Measurements from ENCODE around the gene SASH1. TPM values are rescaled to one million over a fixed set of nuclear protein-coding genes. Genes with fewer than 3 reads are reported as not detected.

The SASH1 gene
- total RNA-seq, 2 donors from 2014 or later: 77.0 to 82.3 TPM

GRCh38 chr6:148516617-148517016, 174.0 kb downstream of the SASH1 start:
- DNase-seq (ENCODE audit: low spot score): no peak
- H3K4me1 ChIP-seq (ENCODE audit: control insufficient read depth in 1 of 2, low read depth in 2 of 2): peaks cover 10 to 54% of the 10 kb centered on the region in 2 donors
- no peak overlapping the region for H3K4me3 ChIP-seq
- no peak for ATAC-seq (ENCODE audit: insufficient number of reproducible peaks, low FRiP score, low read depth)
- no peak for TF ChIP-seq CTCF (IDR thresholded peaks at IDR 0.05)
- no peak overlapping the region for H3K27ac ChIP-seq
- peaks cover 8% of the 10 kb centered on the region for H3K36me3 ChIP-seq
- H3K27me3 ChIP-seq (replicated peaks; ENCODE audit: insufficient read depth): no peaks in the 10 kb centered on the region
- H3K9me3 ChIP-seq: no peaks in the 10 kb centered on the region

- H3K27ac ChIP-seq: no peak overlapping the region
- H3K4me3 ChIP-seq: no peak overlapping the region
- DNase-seq (ENCODE audit: low spot score) (no peak), ATAC-seq (ENCODE audit: insufficient number of reproducible peaks, low FRiP score, low read depth) (no peak)
- no peak for TF ChIP-seq CTCF (IDR thresholded peaks at IDR 0.05)
- no peaks in the 10 kb centered on the region for H3K27me3 ChIP-seq (replicated peaks; ENCODE audit: insufficient read depth)
- H3K4me1 ChIP-seq (ENCODE audit: control insufficient read depth in 1 of 2, low read depth in 2 of 2): peaks cover 14 to 61% of the 10 kb centered on the region in 2 donors
- peaks cover 8% of the 10 kb centered on the region for H3K36me3 ChIP-seq
- H3K9me3 ChIP-seq: no peaks in the 10 kb centered on the region
Observed at GRCh38 chr6:148517470-148517869, 174.8 kb downstream of the SASH1 start.

GRCh38 chr6:148518511-148519156, 176.0 kb downstream of the SASH1 start:
- H3K27ac ChIP-seq: peak overlapping the region; percentile 24 to 64
- DNase-seq (ENCODE audit: low spot score): no peak
- ATAC-seq (ENCODE audit: insufficient number of reproducible peaks, low FRiP score, low read depth): no peak

GRCh38 chr6:148520109-148520841, 177.6 kb downstream of the SASH1 start:
- ATAC-seq (ENCODE audit: insufficient number of reproducible peaks, low FRiP score, low read depth) (no peak), DNase-seq (ENCODE audit: low spot score) (no peak)
- no peak for TF ChIP-seq CTCF (IDR thresholded peaks at IDR 0.05)
- Histone ChIP-seq H3K27ac (peak overlapping the region in 1 of 2 donors; percentile 75), H3K36me3 (peaks cover 8% of the 10 kb centered on the region), H3K9me3 (no peaks in the 10 kb centered on the region), H3K27me3 (replicated peaks; ENCODE audit: insufficient read depth) (no peaks in the 10 kb centered on the region), H3K4me1 (ENCODE audit: control insufficient read depth in 1 of 2, low read depth in 2 of 2) (peaks cover 10 to 58% of the 10 kb centered on the region in 2 donors), H3K4me3 (no peak overlapping the region)

More at GRCh38 chr6:148518511-148519156, 176.0 kb downstream of the SASH1 start:
- Histone ChIP-seq H3K9me3 (no peaks in the 10 kb centered on the region), H3K27me3 (replicated peaks; ENCODE audit: insufficient read depth) (no peaks in the 10 kb centered on the region), H3K36me3 (peaks cover 8% of the 10 kb centered on the region), H3K4me3 (no peak overlapping the region), H3K4me1 (ENCODE audit: control insufficient read depth in 1 of 2, low read depth in 2 of 2) (peaks cover 10 to 61% of the 10 kb centered on the region in 2 donors)
- TF ChIP-seq CTCF (IDR thresholded peaks at IDR 0.05): no peak

GRCh38 chr6:148521158-148521557, 178.5 kb downstream of the SASH1 start:
- no peak for TF ChIP-seq CTCF (IDR thresholded peaks at IDR 0.05)
- Histone ChIP-seq H3K27ac (peak overlapping the region; percentile 60 to 75), H3K36me3 (peaks cover 8% of the 10 kb centered on the region), H3K4me3 (no peak overlapping the region), H3K27me3 (replicated peaks; ENCODE audit: insufficient read depth) (no peaks in the 10 kb centered on the region), H3K9me3 (no peaks in the 10 kb centered on the region), H3K4me1 (ENCODE audit: control insufficient read depth in 1 of 2, low read depth in 2 of 2) (peaks cover 13 to 67% of the 10 kb centered on the region in 2 donors)
- ATAC-seq (ENCODE audit: insufficient number of reproducible peaks, low FRiP score, low read depth) (no peak), DNase-seq (ENCODE audit: low spot score) (no peak)

Measured in thoracic aorta (tissue), 2 donors.